ENCODE measurements around the gene EHF.

- TF ChIP-seq CTCF (IDR thresholded peaks at IDR 0.05; ENCODE audit: poor library complexity, severe bottlenecking) (no peak), REST (IDR thresholded peaks at IDR 0.05; ENCODE audit: borderline replicate concordance) (no peak), MXI1 (conservative IDR thresholded peaks at IDR 0.05; ENCODE audit: poor library complexity, severe bottlenecking) (no peak), EZH2 (IDR thresholded peaks at IDR 0.05; ENCODE audit: borderline replicate concordance, insufficient read depth, low read length, poor library complexity, severe bottlenecking) (no peak), SMC3 (conservative IDR thresholded peaks at IDR 0.05; ENCODE audit: poor library complexity) (no peak), EP300 (conservative IDR thresholded peaks at IDR 0.05; ENCODE audit: poor library complexity, severe bottlenecking) (no peak)
Observed at GRCh38 chr11:34696862-34697261, 76.0 kb downstream of the EHF start.
